NCI-H1436 (cell line): ENCODE results near the gene LCN2.
A peak's percentile ranks its signal among the peaks of the same experiment; 100 is the strongest.

Source experiments
- DNase-seq: peaks from one replicate; lab custom pipeline; 2025; lab: John Stamatoyannopoulos, UW

LCN2 gene

DNA sequence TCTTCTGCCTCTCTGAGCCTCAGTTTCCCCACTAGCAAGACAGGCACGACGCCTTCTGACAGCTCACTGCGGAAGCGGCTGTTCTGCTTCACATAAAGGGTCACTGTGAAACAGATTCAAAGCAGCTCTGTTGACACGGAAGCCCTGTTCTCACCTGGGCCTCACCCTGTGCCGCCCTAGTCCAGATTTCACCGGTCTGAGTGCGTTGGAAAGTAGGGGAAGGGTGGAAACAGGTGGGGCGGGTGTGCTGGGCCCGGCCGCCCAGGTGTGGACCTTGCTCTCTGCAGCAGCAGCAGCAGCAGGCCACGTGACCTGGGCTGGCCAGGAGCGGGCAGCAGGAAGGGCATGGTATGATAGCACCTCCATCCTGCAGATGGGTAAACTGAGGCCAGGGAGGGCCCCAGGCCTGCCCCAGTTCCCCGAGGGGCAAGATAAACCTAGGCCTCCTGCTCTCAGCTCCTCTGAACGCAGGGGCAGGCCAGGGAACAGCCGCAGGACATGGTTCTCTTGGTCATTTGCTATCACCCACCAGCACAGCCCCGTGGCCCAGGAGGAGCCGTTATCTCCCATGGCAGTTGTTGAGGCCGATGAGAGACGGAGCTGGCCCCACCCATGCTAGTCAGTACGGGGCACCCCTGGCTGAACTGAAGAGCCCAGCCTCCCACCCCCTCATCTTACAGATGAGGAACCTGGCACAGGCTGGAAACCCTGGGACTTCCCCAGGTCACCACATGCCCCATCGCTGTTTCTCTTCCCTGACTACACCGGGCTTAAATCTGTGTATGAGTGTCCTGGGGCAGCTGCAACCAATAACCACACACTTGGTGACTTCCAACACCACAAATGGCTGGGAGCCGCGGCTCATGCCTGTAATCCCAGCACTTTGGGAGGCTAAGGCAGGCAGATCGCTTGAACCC lies 33.8 kb upstream of the LCN2 start:
- no peak for DNase-seq

DNA sequence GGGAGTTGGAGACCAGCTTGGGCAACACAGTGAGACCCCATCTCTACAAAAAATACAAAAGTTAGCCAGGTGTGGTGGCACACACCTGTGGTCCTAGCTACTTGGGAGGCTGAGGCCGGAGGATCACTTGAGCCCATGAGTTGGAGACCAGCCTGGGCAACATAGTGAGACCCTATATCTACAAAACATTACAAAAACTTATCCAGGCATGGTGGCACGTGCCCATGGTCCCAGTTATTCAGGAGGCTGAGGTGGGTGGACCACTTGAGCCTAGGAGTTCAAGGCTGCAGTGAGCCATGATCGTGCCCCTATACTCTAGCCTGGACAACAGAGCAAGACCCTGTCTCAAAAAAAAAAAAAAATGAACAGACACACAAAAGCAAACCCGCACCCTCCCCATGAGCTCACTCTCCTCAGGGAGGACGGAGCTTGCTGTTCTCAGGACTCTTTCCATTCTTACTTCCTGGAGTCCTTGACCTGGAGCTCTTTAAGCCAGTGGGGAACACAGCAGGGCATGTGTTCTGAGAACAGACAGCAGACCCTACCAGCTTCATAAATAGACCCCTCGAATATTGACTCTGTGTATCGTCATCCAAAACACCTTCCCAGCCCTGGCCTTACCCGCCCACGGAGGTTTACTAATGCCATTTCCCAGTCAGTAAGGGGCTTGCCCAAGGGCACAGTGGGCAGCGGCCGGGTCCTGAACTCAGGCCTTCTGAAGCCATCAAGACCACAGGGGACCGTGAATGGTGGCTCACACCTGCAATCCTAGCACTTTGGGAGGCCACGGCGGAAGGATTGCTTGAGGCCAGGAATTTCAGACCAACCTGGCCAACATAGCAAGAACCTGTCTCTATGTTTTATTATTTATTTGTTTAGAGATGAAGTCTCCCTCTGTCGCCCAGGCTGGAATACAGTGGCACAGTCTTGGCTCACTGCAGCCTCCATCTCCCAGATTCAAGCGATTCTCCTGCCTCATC lies 32.9 kb upstream of the LCN2 start:
- DNase-seq: no peak

DNA sequence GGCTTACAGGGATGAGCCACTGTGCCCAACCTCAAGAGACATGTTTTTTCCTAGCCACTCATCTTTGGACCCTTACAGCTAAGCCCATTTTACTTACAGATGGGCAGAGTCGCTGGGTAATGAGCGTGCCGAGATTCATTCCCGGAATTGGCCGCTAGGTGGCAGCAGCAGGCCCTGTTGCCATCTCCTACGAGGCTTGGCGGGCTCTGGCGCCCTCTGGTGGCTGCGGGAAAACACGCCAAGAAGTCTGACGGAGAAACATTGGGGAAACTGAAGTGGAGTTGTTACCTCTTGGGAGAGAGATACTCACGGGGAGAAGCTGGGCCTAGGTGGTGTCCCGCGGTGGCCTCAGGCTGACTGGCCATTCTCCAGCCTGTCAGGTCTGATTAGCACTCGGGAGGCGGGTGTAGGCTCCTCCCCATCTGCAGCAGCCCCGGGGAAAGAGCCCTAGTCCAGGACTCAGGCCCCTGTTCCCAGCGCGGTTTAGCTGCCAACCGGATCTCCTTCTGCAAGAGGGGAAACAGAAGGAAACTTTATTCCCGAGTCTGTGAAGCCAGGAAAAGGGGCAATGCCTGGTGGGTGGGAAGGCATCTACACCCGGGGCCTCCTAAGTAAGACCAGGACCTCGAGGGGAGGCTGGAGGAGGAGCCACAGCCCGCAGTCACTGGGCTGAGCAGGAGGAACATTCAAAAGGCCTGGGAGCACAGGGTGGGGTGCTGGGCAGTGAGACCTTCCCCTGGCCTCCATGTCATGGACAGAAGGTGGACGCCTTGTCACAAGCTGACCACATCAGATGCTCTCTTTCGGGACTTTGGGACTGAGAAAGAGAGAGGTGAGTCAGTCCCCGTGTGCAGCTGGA lies 31.4 kb upstream of the LCN2 start:
- DNase-seq: peak; percentile 82

DNA sequence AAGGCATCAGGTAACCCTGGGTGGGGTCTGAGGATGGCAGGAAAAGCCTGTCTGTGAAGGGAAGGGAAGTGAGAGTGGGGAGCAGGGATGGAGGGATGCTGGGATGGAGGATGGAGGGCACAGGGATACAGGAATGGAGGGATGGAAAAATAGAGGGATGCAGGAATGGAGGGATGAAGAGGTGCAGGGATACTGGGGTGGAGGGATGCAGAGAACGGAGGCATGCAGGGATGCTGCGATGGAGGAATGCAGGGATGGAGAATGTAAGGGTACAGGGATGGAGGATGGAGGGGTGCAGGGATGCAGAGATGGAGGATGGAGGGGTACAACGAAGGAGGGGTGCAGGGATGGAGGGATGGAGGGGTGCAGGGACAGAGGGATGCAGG lies 30.8 kb upstream of the LCN2 start:
- DNase-seq: no peak

DNA sequence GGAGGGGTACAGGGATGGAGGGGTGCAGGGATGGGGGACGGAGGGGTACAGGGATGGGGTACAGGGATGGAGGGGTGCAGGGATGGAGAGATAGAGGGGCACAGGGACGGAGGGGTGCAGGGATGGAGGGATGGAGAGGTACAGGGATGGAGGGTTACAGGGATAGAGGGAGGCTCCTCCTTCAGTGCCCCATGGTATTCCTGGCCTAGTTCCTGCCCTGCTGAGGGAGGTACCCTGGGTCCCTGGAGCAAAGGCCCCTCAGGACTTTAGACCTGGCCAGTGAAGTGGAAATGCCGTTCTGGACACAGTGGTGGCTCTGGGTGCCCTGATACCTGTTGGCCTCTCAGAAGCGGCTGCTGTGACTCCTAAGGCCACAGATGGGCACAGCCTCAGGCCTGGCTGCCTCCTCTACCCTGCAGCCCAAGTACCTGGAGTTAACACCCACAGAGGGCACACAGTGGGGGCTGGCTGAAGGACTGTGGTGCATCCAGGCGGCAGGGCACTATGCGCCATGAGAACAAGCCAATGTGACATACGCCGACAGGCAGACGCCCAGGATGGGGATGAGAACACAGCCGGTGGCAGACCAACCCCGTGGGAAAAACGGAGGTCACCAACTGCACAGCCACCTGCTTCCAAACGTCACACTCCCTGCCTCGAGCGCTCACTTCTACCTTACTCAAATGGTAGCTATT lies 30.1 kb upstream of the LCN2 start:
- no peak for DNase-seq

DNA sequence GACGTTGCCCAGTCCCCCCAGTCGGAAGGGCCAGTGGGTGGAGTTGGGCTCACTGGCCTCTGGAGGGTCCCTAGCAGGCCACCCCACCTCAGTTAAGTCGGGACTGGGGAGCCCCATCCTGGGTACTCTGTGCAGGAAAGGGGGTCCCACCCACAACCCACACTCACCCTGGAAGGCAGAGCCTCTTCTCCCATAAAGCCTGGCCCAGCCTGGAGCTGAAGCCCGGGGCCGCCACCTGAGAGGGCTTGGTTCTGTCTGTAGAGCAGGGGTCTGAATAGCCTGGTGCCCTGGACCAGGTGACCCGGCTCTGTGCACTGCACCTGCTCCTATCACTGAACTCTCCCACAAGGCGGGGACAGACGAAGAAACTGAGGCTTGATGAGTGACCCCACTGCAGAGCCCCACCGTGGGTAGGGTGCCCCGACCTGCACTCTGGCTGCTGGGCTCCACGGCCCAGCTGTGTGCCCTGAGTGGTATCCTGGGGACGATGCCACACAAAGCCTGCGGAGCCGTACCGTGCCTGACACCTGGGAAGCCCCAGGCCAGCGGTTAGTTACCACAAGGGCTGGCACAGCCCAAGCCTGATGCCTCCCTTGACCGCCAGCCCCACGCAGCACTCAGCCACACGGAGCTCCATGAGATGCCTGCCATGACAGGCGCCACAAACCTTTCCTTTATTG lies 29.1 kb upstream of the LCN2 start:
- DNase-seq: no peak

DNA sequence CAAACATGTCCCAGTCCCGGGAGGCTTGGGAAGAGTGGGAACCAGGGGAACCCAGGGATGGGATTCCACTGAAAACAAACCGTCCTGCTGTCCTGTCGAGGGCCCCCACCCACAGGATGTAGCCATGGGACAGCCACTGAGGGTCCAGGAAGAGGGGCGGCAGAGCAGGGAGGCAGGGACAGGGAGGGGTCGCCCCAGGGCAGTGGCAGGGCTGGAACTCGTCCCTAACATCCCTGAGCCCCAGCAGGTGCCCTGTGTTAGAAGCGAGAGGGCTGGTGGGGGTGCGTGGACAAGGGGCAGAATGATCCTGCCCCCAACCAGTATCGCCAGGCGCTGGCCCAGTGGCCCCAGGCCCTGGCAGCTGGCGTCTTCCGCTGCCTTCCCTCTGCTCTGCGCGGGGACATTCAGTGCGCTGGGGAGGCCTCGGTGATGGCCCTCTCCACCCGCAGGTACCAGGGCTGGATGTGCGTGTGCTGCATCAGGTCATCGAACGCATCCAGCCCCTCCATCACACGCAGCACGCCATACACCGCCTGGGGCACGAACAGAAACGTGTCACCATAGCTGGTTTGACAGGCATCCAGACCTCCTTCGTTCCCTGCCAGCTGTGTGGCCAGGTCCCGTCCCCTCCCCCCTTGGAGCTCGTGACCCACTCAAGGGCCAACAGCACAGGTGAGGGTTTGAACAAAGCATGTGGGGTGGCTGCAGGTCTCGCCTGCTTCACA lies 28.4 kb upstream of the LCN2 start:
- DNase-seq: no peak

DNA sequence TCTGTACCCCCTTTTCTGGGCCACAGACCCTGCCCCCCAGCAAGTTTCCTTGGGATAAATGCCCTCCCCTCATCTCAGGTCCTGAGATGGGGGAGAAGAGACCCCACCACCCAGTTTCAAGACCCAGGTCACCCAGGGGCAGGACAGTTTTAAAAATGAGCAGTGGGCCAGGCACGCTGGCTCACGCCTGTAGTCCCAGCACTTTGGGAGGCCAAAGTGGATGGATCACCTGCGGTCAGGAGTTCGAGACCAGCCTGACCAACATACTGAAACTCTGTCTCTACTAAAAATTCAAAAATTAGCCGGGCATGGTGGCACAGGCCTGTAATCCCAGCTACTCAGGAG lies 27.8 kb upstream of the LCN2 start:
- no peak for DNase-seq

DNA sequence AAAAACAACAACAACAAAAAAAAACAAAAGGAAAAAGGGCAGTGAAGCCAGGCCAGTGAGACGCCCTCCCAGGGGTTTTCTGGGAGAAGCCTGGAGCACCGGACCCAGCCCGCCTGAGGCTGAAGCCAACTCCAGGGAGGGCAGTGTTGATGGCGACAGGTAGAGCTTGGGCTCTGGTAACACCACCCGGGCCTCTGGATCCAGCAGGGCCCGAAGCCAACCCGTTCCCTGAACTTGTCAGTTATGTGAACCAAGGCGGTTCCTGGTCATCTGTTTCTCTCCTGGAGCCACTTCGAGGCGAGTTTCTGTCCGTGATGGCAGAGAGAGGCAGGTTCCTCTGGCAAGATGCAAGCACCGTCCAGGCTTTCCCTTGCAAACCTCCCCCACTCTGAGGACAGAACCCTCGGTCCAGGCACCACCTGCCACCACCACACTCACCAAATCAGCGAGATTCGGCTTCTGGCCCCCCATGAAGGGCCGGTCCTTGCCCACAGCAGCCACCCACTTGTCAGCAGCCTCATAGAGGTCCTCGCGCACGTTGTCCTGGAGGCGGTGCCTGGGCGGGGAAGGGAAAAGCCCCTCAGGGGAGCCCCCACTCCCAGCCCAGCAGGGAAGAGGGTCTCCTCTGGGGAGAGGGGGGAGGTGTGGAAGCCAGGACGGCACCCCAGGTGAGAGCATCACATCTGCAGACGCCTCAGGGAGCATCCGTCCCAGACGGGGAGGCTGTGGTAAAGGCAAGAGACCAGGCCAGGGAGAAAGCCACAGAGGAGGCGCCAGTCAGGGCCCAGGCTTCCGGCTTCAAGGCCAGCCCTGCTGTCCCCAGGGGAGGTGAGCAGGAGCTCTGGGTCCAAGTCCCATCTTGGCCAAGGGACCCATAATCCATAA lies 27.1 kb upstream of the LCN2 start:
- no peak for DNase-seq

DNA sequence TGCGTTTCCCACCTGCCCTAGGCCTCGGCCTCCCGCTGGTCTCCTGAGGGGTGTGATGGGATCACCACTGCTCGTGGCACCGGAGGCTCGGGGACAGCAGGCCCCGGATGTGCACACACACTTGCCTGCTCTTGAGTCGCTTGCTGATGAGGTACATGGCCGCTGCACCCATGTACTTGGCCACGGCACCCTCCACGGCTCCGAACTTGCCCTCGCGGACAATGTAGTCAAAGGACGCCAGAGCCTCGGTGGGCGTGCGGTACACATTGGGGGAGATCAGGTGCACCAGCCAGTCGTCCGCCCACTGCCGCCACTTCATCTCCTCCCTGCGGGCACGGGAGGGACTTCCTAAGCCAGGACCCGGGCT lies 26.5 kb upstream of the LCN2 start:
- no peak for DNase-seq

DNA sequence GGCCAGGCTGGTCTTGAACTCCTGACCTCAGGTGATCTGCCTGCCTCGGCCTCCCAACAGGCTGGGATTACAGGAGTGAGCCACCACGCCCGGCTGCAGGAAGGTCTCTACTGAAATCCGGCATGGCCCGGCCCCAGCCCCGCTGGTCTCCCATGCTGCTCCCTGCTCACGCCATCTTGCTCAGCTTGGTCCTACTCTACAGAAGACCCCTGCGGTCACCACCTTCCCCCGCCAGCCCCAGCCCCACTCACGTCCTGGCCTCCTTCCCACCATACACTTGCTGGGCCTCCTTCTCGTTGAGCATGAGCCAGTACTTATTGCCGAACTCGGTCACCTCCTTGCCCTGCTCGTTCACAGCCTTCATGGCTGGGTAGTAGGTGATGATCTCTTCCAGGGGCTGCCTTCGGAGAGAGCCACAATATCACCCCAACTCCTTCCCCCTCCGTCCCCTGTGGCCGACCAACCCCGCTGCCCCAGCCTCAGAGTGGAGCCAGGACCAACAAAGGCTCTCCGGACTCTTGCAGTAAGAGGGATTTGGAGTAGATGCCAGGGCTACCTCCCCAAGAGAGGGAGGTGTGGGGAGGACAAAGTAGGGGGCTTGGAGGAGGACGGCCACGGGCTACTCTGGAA lies 25.7 kb upstream of the LCN2 start:
- no peak for DNase-seq

DNA sequence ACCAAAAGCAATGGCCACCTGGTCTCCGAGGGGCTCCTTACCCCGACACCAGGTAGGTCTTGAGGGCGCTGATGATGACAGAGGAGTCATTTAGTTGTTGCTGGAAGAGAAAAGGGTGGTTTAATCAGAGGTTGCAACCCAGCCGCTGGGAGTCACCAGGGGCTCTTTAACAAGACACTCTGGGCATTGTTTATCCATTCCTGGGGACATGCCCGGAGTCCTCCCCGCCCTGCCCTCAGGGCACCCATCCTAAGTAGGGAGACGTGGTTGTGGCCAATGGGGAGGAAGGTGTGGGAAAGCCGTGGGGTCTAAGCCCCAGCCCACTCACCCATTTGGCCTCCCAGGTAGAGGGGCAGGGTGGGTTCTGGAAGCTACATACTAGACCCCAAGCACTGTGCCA lies 24.8 kb upstream of the LCN2 start:
- DNase-seq: no peak

DNA sequence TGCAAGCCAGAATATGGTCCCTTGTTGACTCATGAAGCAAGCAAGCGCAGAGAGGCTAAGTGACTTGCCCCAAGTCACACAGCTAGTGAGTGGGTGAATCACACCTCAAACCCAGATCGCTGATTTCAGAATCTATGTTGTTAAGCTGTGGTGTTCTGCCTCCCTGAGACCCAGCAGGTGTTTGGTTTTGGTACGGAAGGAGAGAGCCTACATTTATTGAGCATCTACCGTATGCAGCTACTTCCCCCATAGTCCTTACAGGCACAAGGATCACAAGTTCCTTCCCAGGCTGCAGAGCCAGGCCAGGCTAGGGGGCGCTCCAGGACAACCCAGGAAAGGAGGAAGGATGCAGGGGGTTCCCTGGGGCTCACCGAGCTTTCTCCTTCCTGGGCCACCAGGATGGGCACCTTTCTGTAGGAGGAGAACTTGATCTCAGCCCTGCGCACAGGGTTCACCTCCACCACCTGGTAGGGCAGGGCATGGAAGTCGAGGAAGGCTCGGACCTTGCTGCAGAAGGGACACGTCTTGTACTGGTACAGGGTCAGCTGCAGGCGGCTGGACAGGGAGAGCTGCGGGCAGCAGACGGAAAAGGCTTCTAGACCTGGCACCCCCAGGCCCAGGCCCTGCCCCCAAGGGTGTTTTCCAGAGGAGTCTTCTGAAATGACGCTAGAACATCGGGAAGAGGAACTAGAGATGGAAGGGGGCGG lies 24.2 kb upstream of the LCN2 start:
- DNase-seq: peak; percentile 6

DNA sequence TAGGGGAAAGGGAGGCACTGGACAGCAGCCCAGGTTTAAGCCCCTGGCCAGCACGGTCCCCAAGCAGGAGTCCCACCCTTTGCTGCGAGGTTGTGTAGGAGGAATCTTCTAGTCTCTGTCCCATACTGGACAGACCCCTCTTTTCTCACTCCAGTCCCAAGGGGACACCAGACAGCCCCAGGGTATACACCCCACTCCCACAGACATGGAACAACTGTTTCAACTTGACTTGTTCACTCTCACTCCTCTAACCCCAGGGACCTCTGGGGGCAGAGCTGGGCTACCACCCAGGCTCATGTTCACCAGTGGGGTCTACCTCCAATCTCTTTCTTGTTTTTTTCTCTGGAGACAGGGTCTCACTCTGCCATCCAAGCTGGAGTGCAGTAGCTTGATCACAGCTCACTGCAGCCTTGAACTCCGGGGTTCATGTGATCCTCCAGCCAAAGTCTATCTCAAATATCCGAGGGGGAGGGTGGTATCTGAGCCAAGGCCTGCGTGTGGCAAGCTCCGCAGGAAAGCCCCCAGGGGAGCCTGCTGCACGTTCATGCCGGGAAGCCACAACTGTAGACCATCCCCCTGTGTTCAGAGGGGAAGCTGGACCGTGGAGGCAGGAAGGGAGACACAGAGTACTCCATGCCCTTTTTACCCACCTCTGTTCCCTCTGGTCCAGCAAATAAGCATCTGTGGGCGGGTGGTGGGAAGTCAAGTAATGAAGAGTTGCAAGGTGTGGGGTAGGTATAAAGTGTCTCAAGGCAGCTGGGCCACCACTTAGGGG lies 23.5 kb upstream of the LCN2 start:
- DNase-seq: no peak

DNA sequence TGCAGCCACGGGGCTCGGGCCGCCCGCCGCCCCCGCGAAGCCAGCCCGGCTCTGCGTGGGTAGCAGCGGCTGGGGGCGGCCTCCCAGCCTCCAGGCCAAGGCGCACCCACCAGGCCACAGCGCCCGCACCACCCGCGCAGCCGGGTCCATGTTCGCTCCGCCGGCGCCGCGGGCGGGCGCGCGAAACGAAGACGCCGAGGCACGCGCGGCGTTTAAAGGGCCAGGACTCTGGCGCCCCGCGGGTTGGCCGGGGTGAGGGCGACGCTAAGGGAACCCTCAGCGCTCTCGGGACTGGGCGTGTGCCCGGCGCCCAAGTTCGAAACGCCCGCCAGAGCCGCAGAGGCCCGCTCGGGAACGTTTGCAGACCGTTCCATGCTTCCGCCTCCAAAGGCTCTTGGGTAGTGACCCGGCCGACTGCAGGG lies 21.7 kb upstream of the LCN2 start, which contains the start of gene PTGES2:
Gene PTGES2, minus strand, starts transcription at position 162 of the 422 bp plus-strand sequence. Its CDS starts 12 bp downstream, at position 150.
- peak; percentile 64 for DNase-seq

DNA sequence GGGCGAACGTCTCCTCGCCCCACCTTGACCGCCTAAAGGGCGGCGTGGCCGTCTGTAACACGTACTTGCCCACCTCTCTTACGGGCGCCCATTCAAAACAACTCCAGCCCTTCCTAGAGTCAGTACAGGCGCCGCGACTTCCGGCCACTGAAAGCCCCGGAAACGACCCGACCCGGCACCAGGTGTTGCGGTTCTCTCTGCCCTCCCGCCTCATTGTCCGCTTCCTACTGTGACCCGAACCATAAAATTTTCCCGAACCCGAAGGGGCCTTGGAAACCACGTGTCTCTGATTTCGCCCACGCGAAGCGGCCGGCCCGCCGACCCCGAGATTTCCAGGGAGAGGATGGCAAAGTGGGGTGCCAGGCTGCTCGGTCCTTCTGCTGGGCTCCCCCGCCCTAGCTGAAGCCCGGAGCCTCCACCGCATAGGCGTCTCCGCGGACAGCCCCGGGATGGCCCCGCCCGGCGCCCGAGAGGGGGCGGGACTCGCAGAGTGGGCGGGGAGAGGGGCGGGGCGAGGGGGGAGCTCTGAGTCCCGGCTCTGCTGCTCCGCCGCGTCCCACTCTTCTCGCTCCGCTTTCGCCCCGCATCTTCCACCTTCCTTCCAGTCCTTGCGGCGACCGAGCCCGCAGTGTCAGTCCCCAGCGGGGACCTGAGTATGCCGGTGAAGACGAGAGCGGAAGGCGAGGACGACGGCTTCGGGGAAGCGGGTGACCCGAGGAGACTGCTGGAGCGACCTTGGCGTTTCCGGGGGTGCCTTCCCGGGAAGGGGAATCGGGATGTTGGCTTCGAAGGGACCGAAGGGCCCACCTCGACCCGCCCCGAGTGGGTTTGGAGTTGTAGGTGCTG lies 21.0 kb upstream of the LCN2 start:
- peak; percentile 86 for DNase-seq
